Astrocyte of the cerebellum (primary cell): ENCODE data around the gene CRTC1.

ENCODE experiments used
- DNase-seq: peaks from one replicate; pipeline ENCODE4 v3.0.0-alpha.2; 2011; ENCODE audit warnings: low read depth
- H3K4me3 ChIP-seq: 2 replicates; pipeline ENCODE4 v1.5.1; 2011; ENCODE audit warnings: mild to moderate bottlenecking, low read depth, low read length, moderate library complexity
- in situ Hi-C: cut with HindIII; loops from 2 replicates; pipeline ENCODE4 v1.10.0; 2017; ENCODE audit warnings: low sequenced_read_pairs
- TF ChIP-seq, protein P1 (sequence below): IDR thresholded peaks from 2 replicates; pipeline ENCODE4 v1.5.1; 2012; ENCODE audit warnings: low read length, low read depth, moderate library complexity, mild to moderate bottlenecking; ENCODE audit errors: missing control alignments

The CRTC1 gene

DNA sequence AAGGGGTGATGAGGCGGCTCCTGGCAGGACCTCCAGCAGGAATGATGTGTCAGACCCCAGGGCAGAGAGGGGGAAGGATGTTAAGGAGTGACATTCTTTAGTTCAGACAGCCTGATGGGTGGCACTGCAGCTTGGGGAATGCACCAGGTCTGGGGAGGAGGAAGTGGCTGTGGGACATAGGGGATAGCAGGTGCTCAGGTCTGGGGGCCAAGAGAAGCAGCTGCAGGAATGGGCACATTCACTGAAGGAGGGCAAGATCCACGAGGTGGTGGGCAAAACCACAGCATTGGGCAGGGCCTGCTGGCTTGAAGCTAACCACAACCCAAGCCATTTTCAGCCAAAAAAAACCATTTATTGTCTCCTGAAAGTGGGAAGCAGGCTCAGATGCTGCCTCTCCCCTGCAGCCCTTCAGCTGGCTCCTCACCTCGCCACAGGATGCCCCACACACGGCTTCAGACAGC, 81.1 kb downstream of the CRTC1 start:
- no peak for DNase-seq
- TF ChIP-seq, protein P1, sequence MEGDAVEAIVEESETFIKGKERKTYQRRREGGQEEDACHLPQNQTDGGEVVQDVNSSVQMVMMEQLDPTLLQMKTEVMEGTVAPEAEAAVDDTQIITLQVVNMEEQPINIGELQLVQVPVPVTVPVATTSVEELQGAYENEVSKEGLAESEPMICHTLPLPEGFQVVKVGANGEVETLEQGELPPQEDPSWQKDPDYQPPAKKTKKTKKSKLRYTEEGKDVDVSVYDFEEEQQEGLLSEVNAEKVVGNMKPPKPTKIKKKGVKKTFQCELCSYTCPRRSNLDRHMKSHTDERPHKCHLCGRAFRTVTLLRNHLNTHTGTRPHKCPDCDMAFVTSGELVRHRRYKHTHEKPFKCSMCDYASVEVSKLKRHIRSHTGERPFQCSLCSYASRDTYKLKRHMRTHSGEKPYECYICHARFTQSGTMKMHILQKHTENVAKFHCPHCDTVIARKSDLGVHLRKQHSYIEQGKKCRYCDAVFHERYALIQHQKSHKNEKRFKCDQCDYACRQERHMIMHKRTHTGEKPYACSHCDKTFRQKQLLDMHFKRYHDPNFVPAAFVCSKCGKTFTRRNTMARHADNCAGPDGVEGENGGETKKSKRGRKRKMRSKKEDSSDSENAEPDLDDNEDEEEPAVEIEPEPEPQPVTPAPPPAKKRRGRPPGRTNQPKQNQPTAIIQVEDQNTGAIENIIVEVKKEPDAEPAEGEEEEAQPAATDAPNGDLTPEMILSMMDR = no peak
- in situ Hi-C loops = no loop called here
- H3K4me3 ChIP-seq = no peak overlapping the region

DNA sequence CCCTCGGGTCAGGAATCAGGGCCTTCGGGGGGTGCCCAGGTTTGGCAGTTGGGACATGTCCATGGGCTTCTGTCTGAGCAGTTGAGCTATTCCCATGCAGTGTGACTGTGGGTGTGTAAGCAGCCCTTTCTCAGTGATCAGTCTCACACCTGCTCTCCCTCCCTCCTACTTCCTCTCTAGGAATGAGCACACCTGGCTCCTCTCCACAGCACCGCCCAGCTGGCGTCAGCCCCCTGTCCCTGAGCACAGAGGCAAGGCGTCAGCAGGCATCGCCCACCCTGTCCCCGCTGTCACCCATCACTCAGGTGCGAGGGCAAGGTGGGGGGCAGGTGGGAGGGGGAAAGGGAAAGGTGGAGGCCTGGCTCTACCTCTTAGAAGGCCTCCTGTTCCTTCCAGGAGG, 81.7 kb downstream of the CRTC1 start:
- H3K4me3 ChIP-seq = no peak overlapping the region
- no peak for DNase-seq
- TF ChIP-seq, protein P1 = no peak
- in situ Hi-C loops = no loop called here

DNA sequence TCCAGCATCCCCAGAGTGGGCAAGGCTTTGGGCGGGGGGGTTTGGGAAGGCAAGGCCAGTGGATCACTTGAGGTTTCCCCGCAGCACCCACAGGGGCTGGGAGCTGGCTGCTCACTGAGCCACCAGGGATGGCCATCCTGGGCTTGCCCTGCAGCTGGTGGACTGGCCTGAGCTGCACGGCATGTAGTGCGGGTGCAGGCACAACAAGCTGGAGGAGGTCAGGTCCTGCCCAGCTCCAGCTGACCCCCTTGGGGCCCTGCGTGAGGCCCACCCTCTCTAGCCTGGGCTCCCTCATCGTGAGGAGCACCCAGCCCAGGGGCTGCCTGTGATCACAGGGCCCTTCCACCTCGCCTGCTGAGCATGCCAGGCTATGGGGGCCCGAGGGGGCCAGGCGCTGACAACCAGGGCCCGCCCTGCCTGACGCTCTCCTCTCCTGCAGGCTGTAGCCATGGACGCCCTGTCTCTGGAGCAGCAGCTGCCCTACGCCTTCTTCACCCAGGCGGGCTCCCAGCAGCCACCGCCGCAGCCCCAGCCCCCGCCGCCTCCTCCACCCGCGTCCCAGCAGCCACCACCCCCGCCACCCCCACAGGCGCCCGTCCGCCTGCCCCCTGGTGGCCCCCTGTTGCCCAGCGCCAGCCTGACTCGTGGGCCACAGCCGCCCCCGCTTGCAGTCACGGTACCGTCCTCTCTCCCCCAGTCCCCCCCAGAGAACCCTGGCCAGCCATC, 84.7 kb downstream of the CRTC1 start:
- TF ChIP-seq, protein P1 = no peak
- DNase-seq = no peak
- H3K4me3 ChIP-seq = no peak overlapping the region
- in situ Hi-C loops = no loop called here

DNA sequence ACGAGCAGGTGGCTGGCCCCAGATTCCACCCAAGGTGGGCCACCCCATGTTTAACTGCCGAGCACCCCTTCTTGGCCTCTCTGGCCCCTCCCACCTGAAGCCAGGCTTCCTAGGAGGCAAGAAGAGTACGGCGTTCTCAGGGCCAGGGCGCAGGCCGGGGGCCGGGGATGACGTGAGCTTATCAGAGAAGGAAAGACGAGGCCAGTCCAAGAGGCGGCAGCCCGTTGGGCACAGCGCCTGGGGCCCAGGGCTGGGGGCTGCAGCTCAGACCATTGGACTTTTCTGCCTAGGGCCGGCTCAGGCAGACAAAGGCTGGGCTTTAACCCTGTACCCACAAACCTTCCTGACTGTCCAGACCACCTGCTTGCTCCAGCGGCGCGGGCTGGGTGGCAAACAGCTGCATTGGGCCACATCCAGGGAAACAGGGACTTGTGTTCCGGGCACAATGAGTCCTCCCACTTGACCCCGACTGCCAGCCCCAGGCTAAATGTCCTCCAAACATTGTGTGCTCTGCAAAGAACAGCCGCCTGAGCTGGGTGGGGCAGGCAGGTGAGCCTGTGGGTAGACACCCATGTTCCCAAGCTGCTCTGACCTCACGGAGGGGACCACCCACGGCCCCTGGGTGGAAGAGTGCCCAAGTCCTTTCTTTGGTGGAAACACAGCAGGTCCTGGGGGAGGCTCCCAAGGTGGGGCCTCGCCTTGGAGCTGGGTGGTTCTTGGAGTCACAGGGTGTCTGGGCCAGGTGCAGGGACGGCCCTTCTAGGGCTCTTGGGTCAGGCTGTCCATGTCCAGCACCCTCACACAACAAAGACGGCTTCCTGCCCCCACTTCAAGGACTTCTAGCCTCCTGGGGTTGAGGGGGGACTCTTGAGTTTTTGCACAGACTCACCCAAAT, 85.8 kb downstream of the CRTC1 start:
- H3K4me3 ChIP-seq = no peak overlapping the region
- in situ Hi-C loops = no loop called here
- TF ChIP-seq, protein P1 = no peak
- no peak for DNase-seq

DNA sequence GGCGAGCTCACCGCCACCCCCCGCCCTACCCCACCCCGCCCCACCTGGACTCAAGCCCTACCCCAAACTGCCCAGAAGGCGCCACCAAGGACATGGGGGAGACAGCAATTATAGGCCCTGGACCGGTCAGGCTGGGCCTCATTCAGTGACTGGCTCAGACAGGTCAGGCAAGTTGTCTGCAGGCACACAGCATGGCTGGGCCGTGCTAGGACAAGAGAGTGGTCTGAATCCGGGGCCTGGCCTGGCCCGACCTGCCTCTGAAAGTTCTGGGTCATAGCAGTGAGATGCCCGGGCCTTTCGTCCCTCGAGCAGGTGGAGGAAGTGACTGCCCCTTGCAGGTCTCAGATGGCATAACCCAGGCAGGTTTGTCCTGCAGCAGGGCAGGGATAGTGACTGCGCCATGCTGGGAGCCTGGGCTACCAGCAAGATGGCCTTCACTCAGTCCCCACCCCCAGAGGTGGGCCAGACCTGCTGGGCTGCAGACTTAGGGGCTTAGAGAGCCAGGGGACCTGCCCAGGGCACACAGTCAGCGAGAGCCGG, 86.6 kb downstream of the CRTC1 start:
- no peak for DNase-seq
- no peak overlapping the region for H3K4me3 ChIP-seq
- TF ChIP-seq, protein P1 = no peak
- in situ Hi-C loops = no loop called here

DNA sequence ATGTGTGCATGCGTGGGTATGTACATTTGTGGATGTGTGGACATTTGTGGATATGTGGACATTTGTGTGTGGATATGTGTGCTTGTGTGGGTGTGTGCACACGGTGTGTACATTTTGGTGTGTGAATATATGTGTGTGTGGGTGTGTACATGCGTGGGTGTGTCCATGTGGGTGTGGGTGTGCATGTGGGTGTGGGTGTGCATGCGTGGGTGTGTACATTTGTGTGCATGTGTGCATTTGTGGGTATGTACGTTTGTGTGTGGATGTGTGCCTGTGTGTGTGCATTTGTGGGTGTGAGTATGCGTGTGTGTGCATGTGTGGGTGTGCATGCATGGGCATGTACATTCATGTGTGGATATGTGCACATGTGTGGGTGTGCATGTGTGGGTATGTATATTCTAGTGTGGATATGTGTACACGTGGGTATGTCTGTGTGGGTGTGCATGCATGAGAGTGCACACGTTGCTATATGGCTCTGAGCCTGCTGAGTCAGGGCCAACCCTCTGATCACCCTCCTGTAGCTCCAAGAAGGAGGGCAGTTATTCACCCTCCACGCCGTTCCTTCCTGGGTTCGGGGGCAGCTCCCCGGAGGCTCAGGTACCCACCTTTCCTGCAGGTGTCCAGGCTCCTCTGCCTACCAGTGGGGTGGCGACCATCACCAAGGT, 87.3 kb downstream of the CRTC1 start:
- in situ Hi-C loops = no loop called here
- H3K4me3 ChIP-seq = no peak overlapping the region
- DNase-seq = no peak
- TF ChIP-seq, protein P1 = no peak
